GM21381 (cell line): Measurements from ENCODE around the gene SLC6A16.
"Not testable (repeated sequence)": the region's sequence is repeated elsewhere in the genome, so short reads cannot be mapped to it uniquely, and the experiment has no call there.

Experiments used
- ATAC-seq: cut with Tn5 transposase; IDR thresholded peaks from one replicate; pipeline ENCODE4 v1.9.1; 2021; ENCODE audit warnings: mild to moderate bottlenecking, moderate library complexity; ENCODE audit not compliant: unreplicated experiment

Gene SLC6A16

GRCh38 chr19:49282184-49282583 lies 42.8 kb downstream of the SLC6A16 start:
- ATAC-seq, result no peak

GRCh38 chr19:49272204-49272603 lies 52.8 kb downstream of the SLC6A16 start:
- no peak for ATAC-seq

DNA sequence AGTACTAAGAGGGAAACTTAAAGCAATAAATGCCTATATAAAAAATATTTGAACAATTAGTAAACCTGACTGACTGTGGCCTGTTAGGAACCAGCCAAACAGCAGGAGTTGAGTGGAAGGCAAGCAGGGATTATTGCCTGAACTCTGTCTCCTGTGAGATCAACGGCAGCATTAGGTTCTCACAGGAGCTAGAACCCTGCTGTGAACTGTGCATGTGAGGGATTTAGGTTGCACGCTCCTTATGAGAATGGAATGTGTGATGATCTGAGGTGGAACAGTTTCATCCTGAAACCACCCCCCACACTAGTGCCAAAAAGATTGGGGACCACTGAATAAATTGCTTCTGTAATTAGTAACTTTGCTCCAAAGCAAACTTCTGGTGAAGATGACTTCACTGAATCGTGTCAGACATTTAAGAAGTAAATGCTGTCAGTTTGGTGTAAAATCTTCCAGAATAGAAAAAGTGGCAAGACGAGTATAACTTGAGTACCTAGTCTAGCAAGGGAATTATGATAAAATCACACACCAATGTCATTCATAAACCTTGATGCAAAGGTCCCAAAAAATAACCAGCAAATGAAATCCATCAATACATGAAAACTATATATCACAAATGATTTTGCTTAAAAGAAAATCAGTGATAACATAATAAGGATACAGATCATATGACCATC lies 53.8 kb downstream of the SLC6A16 start:
- no peak for ATAC-seq

- not testable (repeated sequence) for ATAC-seq
Observed at GRCh38 chr19:49266409-49266808, 58.6 kb downstream of the SLC6A16 start.

DNA sequence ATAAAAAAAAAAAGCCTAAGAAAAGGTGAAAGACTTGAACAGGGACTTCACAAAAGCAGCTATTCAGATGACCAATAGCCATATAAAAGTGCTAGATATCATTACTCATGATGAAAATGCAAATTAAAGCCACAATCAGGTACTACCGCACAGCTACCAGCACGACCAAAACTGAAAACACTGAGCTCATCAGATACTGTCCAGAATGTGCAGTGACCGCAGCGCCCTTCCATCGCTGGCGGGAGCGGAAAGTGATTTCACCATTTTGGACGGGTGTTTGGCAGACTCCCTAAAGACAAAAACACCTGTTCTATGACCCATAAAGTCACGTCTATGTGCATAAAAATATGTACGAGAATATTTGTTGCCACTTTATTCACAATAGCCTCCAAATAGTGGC lies 60.7 kb downstream of the SLC6A16 start:
- ATAC-seq, result no peak

DNA sequence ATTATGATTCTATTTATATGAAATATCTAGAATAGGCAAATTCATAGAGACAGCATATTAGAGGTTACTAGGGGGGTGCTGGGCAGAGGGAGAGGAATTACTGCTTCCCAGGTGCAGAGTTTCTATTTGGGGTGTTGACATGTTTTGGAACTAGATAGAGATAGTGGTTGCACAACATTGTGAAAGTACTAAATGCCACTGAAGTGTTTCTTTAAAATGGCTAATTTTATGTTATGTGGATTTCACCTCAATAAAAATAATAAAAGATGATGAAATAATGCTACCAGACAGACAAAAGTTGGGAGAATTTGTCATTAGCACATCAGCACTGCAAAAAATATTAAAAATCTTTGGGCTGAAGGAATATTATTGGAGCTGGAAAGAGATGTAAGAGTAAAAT lies 63.4 kb downstream of the SLC6A16 start:
- no peak for ATAC-seq

DNA sequence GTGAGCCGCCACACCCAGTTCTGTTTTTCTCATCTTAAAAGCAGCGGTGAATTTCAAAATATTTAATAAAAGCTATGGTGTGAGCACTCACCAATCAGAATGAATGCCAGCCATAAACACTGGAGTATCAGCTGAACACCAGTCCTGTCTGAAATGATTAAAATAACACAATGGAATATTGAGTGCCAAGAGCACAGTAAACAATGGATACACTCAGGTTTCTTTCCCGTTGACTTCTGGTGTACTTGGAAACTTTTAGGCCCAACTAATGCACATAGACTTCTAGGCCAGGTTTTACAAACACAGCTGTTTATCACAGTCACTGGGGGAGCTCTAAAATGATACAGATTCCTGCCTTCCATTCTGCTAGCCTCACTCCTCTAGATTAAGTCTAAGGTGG lies 68.3 kb downstream of the SLC6A16 start:
- ATAC-seq, result no peak

DNA sequence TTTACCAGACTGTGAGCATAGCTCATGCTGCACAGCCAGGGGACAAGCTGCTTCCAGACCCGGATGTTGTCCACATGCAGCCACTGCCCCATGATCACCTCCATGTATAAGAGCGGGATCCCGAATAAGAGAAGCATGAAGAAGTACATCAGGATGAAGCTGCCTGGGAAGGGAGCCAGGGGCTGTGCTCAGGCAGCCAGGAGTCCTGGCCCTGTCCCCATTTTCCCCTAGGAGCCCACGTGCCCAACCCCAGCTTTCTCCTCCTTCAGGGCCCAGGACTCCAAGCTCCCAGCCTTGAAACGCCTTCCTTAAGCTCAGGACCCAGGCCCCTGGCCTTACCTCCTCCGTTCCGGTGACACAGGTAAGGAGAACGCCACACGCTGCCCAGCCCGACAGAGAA lies 69.3 kb downstream of the SLC6A16 start:
- ATAC-seq, result no peak

DNA sequence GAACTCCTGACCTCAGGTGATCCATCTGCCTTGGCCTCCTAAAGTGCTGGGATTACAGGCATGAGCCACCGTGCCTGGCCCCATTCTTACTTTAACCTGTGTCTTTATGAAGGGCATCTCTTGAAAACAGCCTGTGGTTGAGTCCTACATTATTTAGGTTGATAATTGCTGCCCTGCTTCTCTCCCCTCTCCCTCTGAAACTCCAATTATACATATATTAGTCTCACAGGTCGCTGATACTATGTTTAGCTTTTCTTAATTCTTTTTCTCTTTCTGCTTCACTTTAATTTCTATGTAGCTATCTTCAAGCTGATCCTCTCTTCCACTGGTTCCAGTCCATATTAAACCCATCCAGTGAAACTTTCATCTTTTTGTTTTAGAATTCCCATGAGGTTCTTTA lies 75.1 kb downstream of the SLC6A16 start:
- ATAC-seq, result no peak

DNA sequence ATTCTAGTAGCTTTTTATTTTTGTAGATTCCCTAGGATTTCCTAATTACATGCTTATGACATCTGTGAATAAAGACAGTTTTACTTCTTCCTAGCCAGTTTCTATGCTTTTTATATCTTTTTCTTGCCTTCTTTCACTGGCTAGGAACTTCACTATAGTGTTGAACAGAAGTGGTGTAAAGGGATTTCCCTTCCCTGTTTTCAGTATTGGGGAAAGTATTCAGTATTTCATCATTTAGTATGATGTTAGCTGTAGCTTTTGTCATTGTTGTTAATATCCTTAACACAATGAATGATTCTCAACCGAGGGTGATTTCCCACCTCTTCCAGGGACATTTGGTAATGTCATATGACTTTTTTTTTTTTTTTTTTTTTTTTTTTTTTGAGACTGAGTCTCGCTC lies 77.3 kb downstream of the SLC6A16 start:
- no peak for ATAC-seq

DNA sequence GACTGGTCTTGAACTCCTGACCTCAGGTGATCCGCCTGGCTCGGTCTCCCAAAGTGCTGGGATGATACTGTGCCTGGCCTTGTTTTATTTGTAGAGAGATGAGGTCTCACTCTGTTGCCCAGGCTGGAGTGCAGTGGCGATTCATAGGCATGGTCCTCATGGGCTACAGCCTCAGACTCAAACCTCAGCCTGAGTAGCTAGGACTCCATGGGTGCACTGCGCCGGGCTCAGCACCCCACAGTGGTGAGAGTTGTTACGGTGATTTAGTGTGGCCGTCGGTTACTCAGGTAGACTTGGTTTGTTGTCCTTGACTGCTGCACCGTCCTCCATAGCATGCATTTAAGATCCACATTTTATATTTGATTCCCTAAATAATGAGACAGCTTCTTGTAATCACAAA lies 80.7 kb downstream of the SLC6A16 start:
- ATAC-seq, result no peak

- no peak for ATAC-seq
Observed at GRCh38 chr19:49243726-49244125, 81.3 kb downstream of the SLC6A16 start.

DNA sequence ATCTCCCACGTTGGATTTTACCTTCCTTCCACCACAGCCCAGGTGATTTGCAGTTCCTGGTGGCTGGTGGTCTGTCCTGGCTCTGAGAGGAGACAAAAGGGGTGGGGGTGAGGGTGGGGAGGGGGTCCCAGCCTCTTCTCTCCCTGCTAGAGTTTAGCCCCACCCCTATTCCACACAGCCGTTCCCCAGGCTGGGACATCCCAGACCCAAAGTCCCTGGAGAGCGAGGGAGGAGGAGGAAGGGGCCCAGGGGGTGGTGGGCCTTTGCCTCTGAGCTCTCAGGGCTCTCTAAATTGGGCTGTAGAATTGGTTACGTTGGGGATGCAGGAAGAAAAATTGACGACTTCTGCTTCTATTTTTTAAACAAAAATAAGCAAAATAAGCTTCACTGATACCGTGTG lies 81.9 kb downstream of the SLC6A16 start:
- no peak for ATAC-seq

GRCh38 chr19:49241769-49242168 lies 83.2 kb downstream of the SLC6A16 start:
- no peak for ATAC-seq
